Glomerular visceral epithelial cell (primary cell): ENCODE data around the gene HDHD3.
"Not testable (repeated sequence)": the region's sequence is repeated elsewhere in the genome, so short reads cannot be mapped to it uniquely, and the experiment has no call there.

Experiments
- DNase-seq: peaks from one replicate; pipeline ENCODE4 v3.0.0-alpha.2; 2016; ENCODE audit errors: extremely low spot score

HDHD3 gene

DNA sequence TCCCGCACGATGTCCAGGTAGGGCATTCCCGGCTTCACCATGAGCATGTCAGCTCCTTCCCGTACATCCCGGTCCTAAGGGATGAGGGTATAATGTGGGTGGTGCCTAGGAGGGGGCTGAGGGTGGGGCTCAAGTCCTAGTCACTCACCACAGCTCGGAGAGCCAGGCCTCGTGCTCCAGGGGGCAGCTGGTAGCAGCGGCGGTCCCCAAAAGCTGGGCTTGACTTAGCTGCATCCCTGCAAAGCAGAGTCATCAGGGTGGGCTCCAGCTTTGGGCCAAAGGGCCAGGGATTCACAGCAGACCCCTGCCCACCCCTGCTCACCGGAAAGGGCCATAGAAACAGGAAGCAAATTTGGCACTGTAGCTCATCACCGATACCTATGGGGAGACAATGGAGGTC is 12.7 kb upstream of the HDHD3 start:
- DNase-seq, result no peak

DNA sequence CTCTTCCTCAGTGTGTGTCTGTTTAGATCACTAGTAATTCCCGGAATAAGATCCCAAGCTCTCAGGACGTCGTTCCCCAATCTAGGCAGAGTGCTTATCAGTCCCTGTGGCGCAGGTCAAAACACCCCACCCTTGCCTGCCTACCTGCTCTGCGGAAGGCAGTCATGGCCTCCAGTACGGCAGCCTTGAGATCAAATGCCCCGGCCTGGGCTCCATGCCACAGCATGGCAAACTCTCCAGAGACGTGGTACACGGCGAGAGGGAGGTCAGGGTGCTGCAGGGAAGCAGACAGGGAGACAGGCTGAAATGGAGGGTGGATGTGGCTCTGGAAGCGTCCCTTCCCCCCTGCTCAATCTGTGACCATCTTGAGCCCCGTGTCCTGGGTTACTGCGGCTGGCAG is 12.0 kb upstream of the HDHD3 start:
- no peak for DNase-seq

DNA sequence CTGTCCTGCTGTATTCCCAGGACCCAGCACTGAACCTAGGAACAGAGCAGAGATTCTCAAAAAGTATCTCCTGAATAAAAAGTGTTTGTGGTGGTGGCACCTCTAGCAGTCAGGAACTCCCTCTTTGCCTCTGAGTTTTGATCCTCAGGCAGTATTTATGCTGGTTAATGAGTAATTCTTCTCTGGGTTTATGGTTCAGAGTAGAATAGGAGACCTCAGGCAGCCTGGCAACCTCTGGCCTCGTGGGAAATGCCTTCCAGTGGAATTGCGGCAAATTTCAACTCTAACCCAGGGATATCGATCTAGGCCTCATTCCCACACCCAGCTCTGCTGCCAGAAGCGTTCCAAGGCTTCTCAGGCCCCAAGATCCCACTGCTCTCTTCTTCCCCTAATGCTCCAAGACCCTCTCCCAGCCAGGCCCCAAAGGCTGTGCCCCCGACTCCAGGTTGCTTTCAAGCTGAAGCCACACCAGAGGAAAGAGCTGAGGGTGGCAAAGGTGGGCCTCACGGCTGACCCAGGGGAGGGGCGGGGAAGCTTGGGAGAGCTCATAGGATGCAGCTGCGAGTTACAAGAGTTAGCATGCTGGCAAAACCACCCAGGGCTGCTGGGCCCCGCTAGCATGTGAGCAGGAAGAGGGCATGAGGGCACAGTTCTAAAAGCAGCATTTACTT is 10.9 kb upstream of the HDHD3 start:
- DNase-seq, result no peak

DNA sequence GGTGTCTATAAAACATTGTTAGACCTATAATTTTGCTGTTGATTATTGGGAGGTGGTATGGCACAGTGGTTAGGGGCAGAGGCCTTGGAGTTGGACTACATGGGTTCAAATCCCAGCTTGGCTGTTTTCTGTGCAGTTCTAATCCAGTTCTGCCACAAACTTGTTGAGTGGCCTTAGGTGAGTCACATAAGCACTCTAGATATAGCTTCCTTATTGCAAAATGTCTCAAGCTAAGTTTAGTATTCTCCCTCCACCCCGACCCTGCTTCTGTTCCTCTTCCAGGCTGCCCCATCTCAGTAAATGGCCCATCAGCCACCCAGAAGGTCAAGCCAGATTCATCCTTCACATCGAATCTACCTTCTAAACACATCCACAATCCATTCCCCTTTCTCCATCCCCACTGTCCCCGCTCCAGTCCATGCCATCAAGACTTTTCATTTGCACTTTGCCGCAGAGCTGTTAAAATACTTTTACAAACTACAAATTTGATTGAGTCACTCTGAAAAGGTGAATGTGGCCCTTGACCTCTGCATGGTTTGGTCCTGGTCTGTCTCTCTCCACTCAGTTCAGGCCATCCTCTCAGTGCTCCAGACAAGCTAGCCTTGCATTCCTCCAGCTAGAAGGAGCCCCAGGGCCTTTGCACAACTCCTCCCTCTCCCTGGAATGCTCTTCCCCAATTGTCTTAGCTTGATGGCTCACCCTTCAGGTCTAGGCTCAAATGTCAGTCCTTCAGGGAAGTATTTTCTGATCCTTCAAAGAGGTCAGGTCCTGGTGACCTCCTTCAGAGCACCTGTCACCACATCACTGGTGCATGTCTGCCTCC is 10.0 kb upstream of the HDHD3 start:
- DNase-seq, result no peak

DNA sequence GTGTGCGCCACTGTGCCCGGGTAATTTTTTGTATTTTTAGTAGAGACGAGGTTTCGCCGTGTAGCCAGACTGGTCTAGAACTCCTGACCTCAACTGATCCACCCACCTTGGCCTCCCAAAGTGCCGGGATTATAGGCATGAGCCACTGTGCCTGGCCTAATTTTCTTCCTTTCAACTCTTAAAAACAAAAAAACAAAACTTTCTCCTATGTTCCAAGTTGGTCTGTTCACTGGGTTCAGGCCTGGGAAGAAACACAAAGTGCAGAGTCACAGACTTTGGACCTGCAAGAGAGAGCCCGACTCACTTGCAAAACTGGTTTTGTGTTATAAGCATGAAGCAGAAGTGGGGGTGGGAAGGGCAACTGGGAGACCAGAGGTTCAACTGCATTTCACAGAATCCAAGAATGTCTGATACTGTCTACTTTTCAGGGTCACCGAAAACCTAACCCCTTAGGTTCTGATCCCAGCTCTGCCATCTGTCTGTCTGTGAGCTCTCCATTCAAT is 5.2 kb upstream of the HDHD3 start:
- no peak for DNase-seq

DNA sequence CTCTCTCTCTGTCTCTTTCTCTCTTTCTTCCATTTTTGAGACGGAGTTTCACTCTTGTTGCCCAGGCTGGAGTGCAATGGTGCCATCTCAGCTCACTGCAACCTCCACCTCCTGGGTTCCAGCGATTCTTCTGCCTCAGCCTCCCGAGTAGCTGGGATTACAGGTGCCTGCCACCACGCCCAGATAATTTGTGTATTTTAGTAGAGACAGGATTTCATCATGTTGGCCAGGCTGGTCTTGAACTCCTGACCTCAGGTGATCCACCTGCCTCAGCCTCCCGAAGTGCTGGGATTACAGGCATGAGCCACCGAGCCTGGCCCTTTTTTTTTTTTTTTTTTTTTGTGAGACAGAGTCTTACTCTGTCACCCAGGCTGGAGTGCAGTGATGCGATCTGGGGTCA is 4.7 kb upstream of the HDHD3 start:
- not testable (repeated sequence) for DNase-seq

DNA sequence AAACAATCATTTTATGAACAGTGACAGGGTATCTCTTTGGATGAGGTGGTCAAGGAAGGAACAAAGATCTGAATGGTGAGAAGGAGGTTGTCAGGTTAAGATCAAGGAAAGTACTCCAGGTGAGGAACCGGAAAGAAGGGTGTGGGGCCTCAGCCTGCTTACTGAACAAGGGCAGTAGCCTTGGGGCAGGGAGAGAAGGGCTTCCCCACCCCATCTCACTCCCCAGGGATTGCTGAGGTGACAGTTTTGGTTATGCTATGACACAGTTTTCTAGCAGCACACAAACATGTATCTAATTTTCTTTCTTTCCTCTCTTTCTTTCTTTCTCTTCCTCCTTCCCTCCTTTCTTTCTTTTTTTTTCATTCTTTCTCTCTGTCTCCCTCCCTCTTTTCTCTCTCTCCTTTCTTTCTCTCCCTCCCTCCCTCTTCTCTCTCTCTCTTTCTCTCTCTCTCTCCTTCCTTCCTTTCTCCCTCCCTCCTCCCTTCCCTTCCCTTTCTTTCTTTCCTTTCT is 4.1 kb upstream of the HDHD3 start:
- DNase-seq, result no peak

DNA sequence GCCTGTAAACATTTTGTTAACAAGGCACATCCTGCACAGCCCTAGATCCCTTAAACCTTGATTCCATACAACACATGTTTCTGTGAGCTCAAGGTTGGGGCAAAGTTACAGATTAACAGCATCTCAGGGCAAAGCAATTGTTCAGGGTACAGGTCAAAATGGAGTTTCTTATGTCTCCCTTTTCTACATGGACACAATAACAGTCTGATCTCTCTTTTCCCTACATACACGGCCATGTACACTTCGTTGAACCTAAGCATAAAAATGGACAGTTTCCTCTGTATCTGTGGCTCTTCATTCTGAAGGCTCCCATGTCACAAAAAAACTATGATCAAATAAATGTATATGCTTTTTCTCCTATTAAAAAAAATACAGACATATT is 3.0 kb upstream of the HDHD3 start:
- not testable (repeated sequence) for DNase-seq

DNA sequence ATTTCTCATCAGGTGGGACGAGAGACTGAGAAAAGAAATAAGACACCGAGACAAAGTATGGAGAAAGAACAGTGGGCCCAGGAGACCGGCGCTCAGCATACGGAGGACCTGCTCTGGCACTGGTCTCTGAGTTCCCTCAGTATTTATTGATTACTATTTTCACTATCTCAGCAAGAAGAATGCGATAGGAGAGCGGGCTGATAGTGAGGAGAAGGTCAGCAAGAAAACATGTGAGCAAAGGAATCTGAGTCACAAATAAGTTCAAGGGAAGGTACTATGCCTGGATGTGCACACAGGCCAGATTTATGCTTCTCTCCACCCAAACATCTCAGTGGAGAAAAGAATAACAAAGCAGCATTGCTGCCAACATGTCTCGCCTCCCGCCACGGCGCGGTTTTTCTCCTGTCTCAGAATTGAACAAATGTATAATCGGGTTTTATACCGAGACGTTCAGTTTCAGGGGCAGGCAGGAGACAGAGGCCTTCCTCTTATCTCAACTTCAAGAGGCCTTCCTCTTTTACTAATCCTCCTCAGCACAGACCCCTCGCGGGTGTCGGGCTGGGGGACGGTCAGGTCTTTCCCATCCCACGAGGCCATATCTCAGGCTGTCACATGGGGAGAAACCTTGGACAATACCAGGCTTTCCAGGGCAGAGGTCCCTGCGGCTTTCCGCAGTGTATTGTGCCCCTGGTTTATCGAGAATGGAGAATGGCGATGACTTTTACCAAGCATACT is 2.5 kb upstream of the HDHD3 start:
- DNase-seq, result not testable (repeated sequence)

DNA sequence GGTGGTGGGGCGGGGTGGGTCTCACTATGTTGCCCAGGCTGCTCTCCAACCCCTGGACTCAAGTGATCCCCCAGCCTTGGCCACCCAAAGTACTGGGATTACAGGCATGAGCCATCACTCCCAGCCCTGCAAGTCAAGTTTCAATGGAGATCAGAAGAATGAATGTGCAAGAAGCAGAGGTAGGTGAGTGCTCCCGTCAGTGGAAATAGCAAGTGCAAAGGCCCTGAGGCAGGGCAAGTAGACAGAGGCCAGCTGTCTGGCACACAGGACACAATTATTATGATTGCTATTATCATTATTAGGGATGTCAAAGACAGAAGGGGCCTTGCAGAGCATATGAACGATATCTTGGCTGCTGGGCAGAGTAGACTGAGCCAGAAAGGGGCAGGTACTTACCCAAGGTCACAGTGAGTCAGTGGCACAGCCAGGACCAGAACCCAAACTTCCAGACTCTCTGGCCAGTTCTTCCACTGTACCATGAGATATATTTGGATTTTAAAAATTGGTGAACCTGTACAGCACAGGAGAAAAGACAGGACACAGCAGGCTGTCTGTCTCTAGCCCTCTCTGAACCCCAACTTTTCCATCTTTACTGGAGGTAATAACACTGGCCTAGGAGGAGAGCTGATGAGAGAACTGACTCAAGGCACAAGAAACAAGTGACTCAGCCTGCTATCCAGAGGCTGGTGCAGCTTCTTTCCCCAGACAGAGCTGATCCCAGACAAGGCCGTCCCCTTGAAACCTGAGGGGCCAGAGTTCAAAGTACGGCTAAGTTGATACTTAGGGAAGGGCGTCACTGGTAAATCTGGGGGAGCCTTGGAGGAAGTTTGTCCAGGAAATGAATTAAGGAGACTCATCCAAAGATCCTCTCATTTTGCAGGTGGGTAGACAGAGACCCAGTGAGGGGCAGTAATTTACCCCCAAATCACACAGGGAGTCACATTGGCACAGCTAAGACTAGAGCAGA is 1.4 kb downstream of the HDHD3 start:
- DNase-seq, result no peak

DNA sequence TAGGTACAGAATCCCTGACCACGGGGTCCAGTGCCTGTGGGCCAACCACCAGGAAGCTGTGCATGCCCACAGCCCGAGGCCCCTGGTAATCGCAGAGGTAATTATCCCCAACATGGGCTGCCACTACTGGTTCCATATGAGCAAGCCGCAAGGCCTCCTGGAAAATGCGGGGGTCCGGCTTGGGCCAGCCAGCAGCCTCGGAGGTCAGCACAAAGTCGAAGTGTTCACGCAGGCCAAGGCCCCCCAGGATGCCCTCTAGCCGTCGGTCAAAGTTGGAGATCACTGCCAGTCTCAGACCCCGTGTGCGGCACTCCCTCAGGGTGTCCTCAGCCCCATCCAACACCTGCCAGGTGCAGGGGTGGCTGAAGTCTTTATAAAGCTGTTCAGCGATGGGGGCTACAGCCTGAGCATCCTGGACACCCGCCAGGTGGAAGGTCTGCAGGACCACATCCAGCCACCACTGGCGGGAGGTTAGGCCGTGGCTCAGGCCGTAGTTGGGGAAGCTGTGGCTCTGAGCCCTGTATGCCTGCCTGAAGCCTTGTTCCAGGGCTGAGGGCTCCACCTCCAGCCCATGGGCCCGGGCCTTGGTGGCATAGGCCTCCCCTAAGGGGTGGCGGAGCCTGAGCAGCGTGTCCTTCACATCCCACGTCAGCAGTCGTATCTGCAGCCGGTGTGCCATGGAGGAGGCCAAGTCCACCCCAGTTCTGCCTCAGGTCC is 3.0 kb downstream of the HDHD3 start:
- no peak for DNase-seq

DNA sequence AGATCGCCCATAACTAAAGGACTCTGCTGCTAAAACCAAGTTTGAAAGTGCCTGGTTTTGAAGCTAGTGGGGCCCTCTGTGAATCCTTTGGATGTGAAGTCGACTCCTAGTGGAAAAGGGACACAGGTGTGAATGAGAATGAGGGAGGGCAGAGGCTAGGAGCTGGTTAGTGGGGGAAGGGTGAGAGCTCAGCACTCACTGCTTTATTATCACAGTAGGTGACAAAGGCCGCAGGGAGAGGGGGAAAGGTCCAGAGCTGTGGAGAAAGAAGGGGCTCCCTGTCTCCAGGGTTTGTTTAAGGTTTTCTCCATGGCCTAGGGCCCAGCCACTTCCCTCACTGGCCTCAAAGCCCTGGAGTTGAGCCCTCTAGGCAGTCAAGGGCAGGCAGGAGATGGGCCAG is 3.5 kb downstream of the HDHD3 start:
- DNase-seq, result no peak

DNA sequence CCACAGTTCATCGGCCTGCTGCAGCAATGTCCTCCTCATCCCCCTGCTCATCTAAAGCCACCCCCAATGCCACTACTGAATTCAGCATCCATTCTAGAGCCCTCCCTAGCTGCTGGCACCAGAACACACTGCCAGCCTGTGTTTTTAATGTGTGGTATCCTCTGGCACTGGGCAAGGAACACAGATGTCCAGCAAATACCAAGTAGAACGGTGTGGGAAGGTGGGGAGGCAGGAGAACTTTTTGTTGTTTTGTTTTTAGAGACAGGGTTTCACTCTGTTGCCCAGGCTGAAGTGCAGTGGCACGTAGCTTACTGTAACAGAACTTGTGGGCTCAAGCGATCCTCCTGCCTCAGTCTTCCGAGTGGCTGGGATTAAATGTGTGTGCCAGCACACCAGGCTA is 4.7 kb downstream of the HDHD3 start:
- DNase-seq, result no peak

DNA sequence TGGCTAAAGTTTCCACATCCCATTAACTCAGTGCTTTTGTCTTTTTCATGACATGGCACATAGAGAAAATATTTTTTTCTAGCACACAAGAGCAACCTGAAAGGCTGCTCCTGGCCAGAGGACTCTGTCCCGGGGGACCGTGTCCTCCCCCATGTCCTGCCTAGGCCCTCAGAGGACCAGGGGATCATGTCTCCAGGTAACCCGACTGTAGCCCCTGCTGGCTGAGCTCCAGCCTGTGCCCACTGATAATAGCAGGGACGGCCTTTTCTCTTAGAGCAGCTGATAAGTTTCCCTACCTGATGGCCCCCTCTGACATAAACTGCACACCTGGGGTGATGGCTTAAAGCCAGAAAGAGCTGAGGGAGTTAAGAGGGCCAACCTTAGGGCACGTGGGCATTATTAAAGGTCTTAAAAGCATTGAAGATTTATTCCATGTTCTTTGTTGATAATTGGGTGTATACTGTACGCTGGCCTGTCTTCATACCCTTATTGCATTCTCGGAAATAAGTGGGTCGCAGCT is 5.9 kb downstream of the HDHD3 start:
- DNase-seq, result no peak

DNA sequence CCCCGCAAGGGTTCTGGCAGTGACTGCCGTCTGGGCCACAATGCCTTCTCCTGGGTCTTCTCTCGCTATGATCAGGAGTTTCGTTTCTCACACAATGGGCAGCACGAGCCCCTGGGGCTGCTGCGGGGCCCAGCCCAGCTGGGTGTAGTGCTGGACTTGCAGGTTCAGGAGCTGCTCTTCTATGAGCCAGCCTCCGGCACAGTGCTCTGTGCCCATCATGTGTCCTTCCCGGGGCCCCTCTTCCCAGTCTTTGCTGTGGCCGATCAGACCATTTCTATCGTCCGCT is 7.0 kb downstream of the HDHD3 start:
- no peak for DNase-seq

DNA sequence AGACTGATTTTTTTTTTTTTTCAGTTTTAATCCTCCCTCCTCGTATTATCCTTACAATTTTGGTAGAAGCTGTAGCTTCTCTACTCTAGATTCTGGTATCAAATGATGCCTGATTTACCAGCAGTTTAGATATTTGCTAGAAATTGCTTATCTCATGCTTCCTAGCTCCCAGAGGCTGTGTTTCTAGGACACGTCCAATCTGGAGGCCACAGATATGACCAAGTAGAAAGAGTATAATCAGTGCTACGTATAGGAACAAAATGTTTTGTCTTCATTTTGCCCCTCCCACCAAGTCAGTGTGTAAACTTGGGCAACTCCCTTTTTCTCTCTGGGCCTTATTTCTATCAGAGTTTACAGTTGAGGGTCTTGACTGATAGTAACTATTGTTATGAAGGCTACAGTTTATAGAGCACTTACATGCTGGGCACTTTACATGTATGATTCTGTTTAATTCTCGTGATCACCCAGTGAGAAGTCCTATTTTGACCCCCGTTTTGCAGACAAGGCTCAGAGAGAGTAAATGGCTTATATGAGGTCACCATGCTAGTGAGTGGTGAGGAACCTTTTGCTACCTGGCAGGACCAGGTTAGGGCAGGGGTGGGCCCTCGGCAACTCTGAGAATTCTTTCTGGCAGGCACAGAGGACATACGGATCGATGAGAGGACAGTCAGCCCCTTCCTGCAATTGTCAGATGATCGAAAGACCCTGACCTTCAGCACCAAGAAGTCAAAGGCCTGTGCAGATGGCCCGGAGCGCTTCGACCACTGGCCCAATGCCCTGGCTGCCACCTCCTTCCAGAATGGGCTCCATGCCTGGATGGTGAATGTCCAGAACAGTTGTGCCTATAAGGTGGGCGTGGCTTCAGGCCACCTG is 7.6 kb downstream of the HDHD3 start:
- DNase-seq, result no peak

DNA sequence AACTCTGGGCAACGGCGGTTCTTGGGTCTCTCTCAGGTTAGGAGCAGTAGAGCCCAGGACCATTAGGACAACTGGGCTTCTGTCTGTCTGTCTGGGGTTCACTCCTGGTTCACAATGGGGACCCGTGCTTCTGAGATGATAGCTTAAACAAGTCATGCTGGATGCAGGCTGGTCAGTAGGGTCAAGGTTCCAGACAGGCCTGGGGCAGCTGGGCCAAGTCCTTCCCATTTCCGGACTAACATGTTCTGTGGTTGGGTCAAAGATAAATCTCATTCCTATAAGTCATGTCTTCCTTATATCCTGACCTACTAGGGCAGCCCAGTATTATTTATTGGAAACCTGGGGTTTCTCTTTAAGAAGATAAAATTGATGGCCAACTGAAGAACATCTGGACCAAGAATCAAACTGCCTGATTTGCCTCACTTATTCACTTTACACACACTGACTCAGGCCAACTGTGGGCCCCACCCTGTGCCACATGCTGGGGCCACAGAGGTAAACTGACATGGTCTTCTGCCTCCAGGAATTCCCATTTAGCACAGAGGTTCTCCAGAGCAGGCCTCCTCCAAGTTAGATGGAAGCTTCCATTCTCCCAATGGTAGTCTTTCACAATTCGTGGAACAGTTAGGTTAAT is 8.3 kb downstream of the HDHD3 start:
- DNase-seq, result no peak

DNA sequence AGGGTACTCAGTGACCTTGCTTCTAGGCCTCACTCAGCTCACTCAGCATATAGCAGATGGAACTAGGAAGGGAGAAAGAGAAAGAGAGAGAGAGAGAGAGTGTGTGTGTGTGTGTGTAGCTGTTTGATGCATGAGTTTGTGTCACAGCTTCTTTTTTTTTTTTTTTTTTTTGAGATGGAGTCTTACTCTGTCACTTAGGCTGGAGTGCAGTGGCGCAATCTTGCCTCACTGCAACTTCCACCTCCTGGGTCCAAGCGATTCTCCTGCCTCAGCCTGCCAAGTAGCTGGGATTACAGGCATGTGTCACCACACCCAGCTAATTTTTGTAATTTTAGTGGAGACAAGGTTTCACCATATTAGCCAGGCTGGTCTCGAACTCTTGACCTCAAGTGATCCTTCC is 11.1 kb downstream of the HDHD3 start:
- not testable (repeated sequence) for DNase-seq

DNA sequence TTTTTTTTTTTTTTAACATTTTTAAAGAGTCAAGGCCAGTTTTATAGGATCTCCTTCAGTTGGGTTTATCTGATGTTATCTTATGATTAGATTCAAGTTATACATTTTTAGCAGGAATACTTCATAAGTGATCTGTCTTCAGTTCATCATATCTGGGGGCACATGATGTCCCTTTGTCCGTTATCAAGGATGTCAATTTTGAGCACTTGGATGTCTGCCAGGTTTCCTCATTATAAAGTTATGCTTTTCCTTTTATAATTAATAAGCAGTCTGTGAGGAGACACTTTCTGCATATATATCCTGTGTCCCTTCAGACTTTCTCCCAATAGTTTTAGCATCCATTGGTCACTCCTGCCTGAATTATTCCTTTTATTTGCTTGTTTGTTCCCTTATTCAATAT is 11.8 kb downstream of the HDHD3 start:
- no peak for DNase-seq
